KMS-11 (cell line): ENCODE measurements around the gene TMEM42.
A peak's percentile ranks its signal among the peaks of the same experiment; 100 is the strongest.

ENCODE experiments used
- H2AFZ ChIP-seq: fragments of 200-600 bp; sonication (generic); 2 replicates; pipeline ENCODE4 v1.6.1; 2016; ENCODE audit warnings: antibody characterized with exemption, mixed run types, low read depth
- H3K27ac ChIP-seq: fragments of 200-600 bp; sonication (generic); 2 replicates; pipeline ENCODE4 v1.6.1; 2016; ENCODE audit warnings: mild to moderate bottlenecking, mixed run types
- H3K27me3 ChIP-seq: fragments of 200-600 bp; sonication (generic); 2 replicates; pipeline ENCODE4 v1.6.1; 2017; ENCODE audit warnings: mild to moderate bottlenecking, low read depth, mixed run types, moderate library complexity; ENCODE audit not compliant: insufficient read depth
- H3K36me3 ChIP-seq: fragments of 200-600 bp; sonication (generic); 2 replicates; pipeline ENCODE4 v1.6.1; 2017; ENCODE audit warnings: mild to moderate bottlenecking, mixed run types; ENCODE audit not compliant: insufficient read depth
- H3K4me1 ChIP-seq: fragments of 200-600 bp; sonication (generic); 2 replicates; pipeline ENCODE4 v1.6.1; 2016; ENCODE audit warnings: mild to moderate bottlenecking, low read depth, mixed run types; ENCODE audit not compliant: poor library complexity, severe bottlenecking
- H3K4me2 ChIP-seq: fragments of 200-600 bp; sonication (generic); 2 replicates; pipeline ENCODE4 v1.7.0; 2016; ENCODE audit warnings: mild to moderate bottlenecking, mixed run types
- H3K4me3 ChIP-seq: fragments of 200-600 bp; sonication (generic); IDR thresholded peaks from 2 replicates; pipeline ENCODE4 v1.6.1; 2017; ENCODE audit warnings: low read depth, low read length, mixed read lengths; ENCODE audit not compliant: insufficient read depth
- H3K79me2 ChIP-seq: fragments of 200-600 bp; sonication (generic); 2 replicates; pipeline ENCODE4 v1.6.1; 2016; ENCODE audit warnings: low read depth, mixed run types; ENCODE audit not compliant: insufficient read depth
- H3K9ac ChIP-seq: fragments of 200-600 bp; sonication (generic); 2 replicates; pipeline ENCODE4 v1.6.1; 2016; ENCODE audit warnings: mild to moderate bottlenecking, mixed run types
- H4K20me1 ChIP-seq: fragments of 200-600 bp; sonication (generic); 2 replicates; pipeline ENCODE4 v1.6.1; 2016; ENCODE audit warnings: mild to moderate bottlenecking, mixed run types; ENCODE audit not compliant: insufficient read depth
- TF ChIP-seq, protein P1 (sequence below): fragments of 200-600 bp; sonication (generic); conservative IDR thresholded peaks from 2 replicates; pipeline ENCODE4 v1.6.1; 2017; ENCODE audit warnings: low read depth, mild to moderate bottlenecking, antibody characterized with exemption, low read length, moderate library complexity, mixed read lengths

TMEM42 gene

DNA sequence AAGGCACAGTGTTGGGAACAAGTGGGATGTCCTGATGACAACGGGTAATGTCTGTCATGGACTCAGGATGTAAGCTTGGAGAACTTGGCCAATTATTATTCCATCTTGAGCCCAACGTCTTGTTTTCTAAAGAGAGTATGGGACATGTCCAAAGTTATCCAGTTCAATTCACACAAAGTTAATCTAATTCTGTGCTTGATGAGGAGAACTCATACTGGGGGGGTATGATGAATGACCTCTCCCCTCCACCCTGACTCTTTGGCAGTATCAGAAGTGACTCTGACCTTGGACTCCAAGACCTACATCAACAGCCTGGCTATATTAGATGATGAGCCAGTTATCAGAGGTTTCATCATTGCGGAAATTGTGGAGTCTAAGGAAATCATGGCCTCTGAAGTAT lies 49.0 kb downstream of the TMEM42 start:
- no peaks in the 10 kb centered on the region for H4K20me1 ChIP-seq
- H2AFZ ChIP-seq = no peak overlapping the region
- TF ChIP-seq, protein P1, sequence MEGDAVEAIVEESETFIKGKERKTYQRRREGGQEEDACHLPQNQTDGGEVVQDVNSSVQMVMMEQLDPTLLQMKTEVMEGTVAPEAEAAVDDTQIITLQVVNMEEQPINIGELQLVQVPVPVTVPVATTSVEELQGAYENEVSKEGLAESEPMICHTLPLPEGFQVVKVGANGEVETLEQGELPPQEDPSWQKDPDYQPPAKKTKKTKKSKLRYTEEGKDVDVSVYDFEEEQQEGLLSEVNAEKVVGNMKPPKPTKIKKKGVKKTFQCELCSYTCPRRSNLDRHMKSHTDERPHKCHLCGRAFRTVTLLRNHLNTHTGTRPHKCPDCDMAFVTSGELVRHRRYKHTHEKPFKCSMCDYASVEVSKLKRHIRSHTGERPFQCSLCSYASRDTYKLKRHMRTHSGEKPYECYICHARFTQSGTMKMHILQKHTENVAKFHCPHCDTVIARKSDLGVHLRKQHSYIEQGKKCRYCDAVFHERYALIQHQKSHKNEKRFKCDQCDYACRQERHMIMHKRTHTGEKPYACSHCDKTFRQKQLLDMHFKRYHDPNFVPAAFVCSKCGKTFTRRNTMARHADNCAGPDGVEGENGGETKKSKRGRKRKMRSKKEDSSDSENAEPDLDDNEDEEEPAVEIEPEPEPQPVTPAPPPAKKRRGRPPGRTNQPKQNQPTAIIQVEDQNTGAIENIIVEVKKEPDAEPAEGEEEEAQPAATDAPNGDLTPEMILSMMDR = no peak

GRCh38 chr3:44913868-44914468 lies 52.3 kb downstream of the TMEM42 start:
- Histone ChIP-seq H3K79me2 (no peaks in the 10 kb centered on the region), H3K27ac (no peak overlapping the region), H3K27me3 (no peaks in the 10 kb centered on the region), H4K20me1 (no peaks in the 10 kb centered on the region), H2AFZ (no peak overlapping the region), H3K36me3 (no peaks in the 10 kb centered on the region), H3K4me3 (no peak overlapping the region), H3K4me2 (no peak overlapping the region), H3K4me1 (no peaks in the 10 kb centered on the region), H3K9ac (no peak overlapping the region)
- TF ChIP-seq, protein P1 = peak; percentile 66

More for the DNA sequence above, 49.0 kb downstream of the TMEM42 start:
- Histone ChIP-seq H3K27me3 (no peaks in the 10 kb centered on the region), H3K36me3 (no peaks in the 10 kb centered on the region), H3K4me1 (no peaks in the 10 kb centered on the region), H3K4me2 (no peak overlapping the region), H3K79me2 (no peaks in the 10 kb centered on the region), H3K27ac (no peak overlapping the region), H3K9ac (no peak overlapping the region), H3K4me3 (no peak overlapping the region)

DNA sequence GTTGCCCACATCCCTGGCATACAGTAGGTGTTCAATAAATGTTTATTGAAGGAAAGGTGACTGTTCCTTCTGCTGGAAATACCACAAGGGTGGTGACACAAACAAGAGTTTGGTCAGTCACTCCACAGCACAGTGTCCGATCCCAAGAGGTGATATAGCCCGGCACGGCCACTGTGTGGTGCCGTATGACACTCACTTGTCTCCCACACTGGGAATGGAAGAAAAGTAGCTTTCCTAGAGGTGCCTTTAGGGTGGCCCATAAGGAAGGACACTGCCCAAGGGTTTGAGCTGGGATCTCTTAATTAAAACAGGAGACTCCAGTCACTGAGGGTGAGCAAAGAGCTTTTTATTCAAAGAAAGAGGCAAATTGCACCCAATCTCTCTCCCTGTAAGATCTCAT lies 53.2 kb downstream of the TMEM42 start:
- no peak overlapping the region for H2AFZ ChIP-seq
- H3K4me2 ChIP-seq = no peak overlapping the region
- no peaks in the 10 kb centered on the region for H3K27me3 ChIP-seq
- TF ChIP-seq, protein P1 = no peak
- H3K36me3 ChIP-seq = no peaks in the 10 kb centered on the region
- no peak overlapping the region for H3K4me3 ChIP-seq
- H4K20me1 ChIP-seq = no peaks in the 10 kb centered on the region
- H3K9ac ChIP-seq = no peak overlapping the region
- no peaks in the 10 kb centered on the region for H3K4me1 ChIP-seq
- no peak overlapping the region for H3K27ac ChIP-seq
- H3K79me2 ChIP-seq = no peaks in the 10 kb centered on the region
